ENCODE measurements around the gene ANKS1A.
A peak's percentile ranks its signal among the peaks of the same experiment; 100 is the strongest.

ANKS1A gene

GRCh38 chr6:35096129-35096862, 207.2 kb downstream of the ANKS1A start (continued):
- TF ChIP-seq ZNF501 (tag by site-specific recombination; IDR thresholded peaks at IDR 0.05), result no peak
- TF ChIP-seq ZNF558 (tag by site-specific recombination; IDR thresholded peaks at IDR 0.05), result 0 out of 2 replicates have a peak, but pooled peaks have one; percentile 18
- TF ChIP-seq ZNF473 (tag by site-specific recombination; IDR thresholded peaks at IDR 0.05), result no peak
- TF ChIP-seq ZNF174 (tag by site-specific recombination; IDR thresholded peaks at IDR 0.05), result no peak
- TF ChIP-seq ZNF518A (tag by site-specific recombination; conservative IDR thresholded peaks at IDR 0.05; ENCODE audit: low read depth), result 0 out of 2 replicates have a peak, but pooled peaks have one; percentile 21
- TF ChIP-seq ZSCAN30 (tag by site-specific recombination; IDR thresholded peaks at IDR 0.05), result no peak
- no peak for TF ChIP-seq TRIM28 (IDR thresholded peaks at IDR 0.05; ENCODE audit: borderline replicate concordance, low read length)
- no peak for TF ChIP-seq OVOL3 (tag by site-specific recombination; IDR thresholded peaks at IDR 0.05)
- TF ChIP-seq PRDM6 (tag by site-specific recombination; IDR thresholded peaks at IDR 0.05), result peak; percentile 73
- no peak for TF ChIP-seq ZNF266 (tag by site-specific recombination; IDR thresholded peaks at IDR 0.05; ENCODE audit: low read depth)
- TF ChIP-seq GLIS2 (tag by site-specific recombination; IDR thresholded peaks at IDR 0.05), result no peak
- no peak for TF ChIP-seq ZSCAN5A (tag by site-specific recombination; IDR thresholded peaks at IDR 0.05)
- TF ChIP-seq ZSCAN16 (tag by site-specific recombination; IDR thresholded peaks at IDR 0.05), result no peak
- TF ChIP-seq ZNF416 (tag by site-specific recombination; IDR thresholded peaks at IDR 0.05), result no peak
- TF ChIP-seq ZNF324 (tag by site-specific recombination; IDR thresholded peaks at IDR 0.05), result no peak
- TF ChIP-seq ZEB2 (tag by site-specific recombination; IDR thresholded peaks at IDR 0.05), result 0 out of 2 replicates have a peak, but pooled peaks have one; percentile 32
- 0 out of 2 replicates have a peak, but pooled peaks have one; percentile 39 for TF ChIP-seq ZNF600 (tag by site-specific recombination; IDR thresholded peaks at IDR 0.05)
- TF ChIP-seq ZNF76 (tag by site-specific recombination; IDR thresholded peaks at IDR 0.05; ENCODE audit: borderline replicate concordance, low read depth), result no peak
- TF ChIP-seq KLF9 (tag by site-specific recombination; IDR thresholded peaks at IDR 0.05; ENCODE audit: low read depth), result no peak
- TF ChIP-seq ZNF660 (tag by site-specific recombination; IDR thresholded peaks at IDR 0.05), result no peak
- no peak for TF ChIP-seq ELK4 (IDR thresholded peaks at IDR 0.05; ENCODE audit: borderline replicate concordance, low read depth, low read length)
- no peak for TF ChIP-seq SCRT2 (tag by site-specific recombination; IDR thresholded peaks at IDR 0.05)
- TF ChIP-seq ZNF10 (tag by site-specific recombination; IDR thresholded peaks at IDR 0.05), result no peak
- TF ChIP-seq ZNF830 (tag by site-specific recombination; IDR thresholded peaks at IDR 0.05; ENCODE audit: low read depth), result no peak
- TF ChIP-seq ZNF112 (tag by site-specific recombination; IDR thresholded peaks at IDR 0.05), result no peak
- 0 out of 2 replicates have a peak, but pooled peaks have one; percentile 23 for TF ChIP-seq BCL6B (tag by site-specific recombination; IDR thresholded peaks at IDR 0.05)
- TF ChIP-seq ZNF292 (tag by site-specific recombination; IDR thresholded peaks at IDR 0.05; ENCODE audit: borderline replicate concordance, low read depth), result no peak
- TF ChIP-seq ZFP37 (tag by site-specific recombination; IDR thresholded peaks at IDR 0.05), result no peak
- no peak for TF ChIP-seq ZNF132 (tag by site-specific recombination; IDR thresholded peaks at IDR 0.05; ENCODE audit: borderline replicate concordance)
- TF ChIP-seq GLIS1 (tag by site-specific recombination; IDR thresholded peaks at IDR 0.05), result peak; percentile 15; the same call in 1 of the 2 replicates
- no peak for TF ChIP-seq ZNF16 (tag by site-specific recombination; IDR thresholded peaks at IDR 0.05; ENCODE audit: low read depth)

Measured in HEK293 (cell line).